ENCODE results near the gene ZNF550.

The ZNF550 gene

DNA sequence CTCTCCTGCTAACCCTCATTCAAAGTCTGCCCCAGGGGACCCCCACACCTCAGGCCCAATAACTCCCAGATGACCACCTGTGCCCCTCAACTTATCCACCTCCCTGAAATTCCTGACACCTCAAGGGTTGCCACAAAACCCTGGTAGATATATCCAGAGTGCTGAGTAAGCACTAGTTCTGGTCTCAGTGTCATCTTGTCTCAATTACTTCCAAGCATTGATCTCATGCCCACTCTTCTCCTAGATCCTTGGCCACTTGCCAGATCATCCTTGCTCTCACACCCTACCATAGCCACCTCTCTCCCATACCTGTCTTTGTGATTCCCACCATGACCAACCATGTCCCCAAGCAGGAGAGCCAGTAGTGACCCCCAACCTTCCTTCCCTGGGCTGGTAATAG lies 17.0 kb upstream of the ZNF550 start:
- Histone ChIP-seq H3K4me1 (peaks cover 16% of the 10 kb centered on the region), H4K20me1 (no peaks in the 10 kb centered on the region), H3K27ac (no peak overlapping the region), H3K4me3 (no peak overlapping the region), H3K27me3 (no peaks in the 10 kb centered on the region), H3K36me3 (peaks cover 60% of the 10 kb centered on the region), H3K9ac (no peak overlapping the region), H3K9me3 (peaks cover 59% of the 10 kb centered on the region), H3K4me2 (no peak overlapping the region)
- no peak for TF ChIP-seq Cebpa-rat (IDR thresholded peaks at IDR 0.05)

DNA sequence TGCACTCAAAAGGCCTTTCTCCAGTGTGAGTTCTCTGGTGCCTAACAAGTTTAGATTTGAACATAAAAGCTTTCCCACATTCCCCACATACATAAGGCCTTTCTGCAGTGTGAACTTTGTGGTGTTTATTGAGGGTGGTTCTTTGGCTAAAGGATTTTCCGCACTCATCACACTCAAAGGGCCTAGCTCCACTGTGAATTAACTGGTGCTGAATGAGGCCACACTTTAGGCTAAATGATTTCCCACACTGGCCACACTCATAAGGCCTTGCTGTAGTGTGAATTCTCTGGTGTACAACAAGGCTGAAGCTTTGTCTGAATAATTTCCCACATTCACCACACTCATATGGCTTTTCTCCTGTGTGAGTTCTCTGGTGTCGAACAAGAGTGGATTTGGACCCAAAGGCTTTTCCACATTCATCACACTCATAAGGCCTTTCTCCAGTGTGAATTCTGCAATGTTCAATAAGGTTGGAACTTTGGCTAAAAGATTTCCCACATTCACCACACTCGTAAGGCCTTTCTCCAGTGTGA lies 12.8 kb upstream of the ZNF550 start:
- Histone ChIP-seq H3K4me1 (peaks cover 3% of the 10 kb centered on the region), H3K36me3 (peaks cover 75% of the 10 kb centered on the region), H3K4me2 (no peak overlapping the region), H3K4me3 (peak overlapping the region; percentile 34), H3K27ac (no peak overlapping the region), H3K9ac (no peak overlapping the region), H3K9me3 (peaks cover 99% of the 10 kb centered on the region), H4K20me1 (no peaks in the 10 kb centered on the region), H3K27me3 (no peaks in the 10 kb centered on the region)
- no peak for TF ChIP-seq Cebpa-rat (IDR thresholded peaks at IDR 0.05)

DNA sequence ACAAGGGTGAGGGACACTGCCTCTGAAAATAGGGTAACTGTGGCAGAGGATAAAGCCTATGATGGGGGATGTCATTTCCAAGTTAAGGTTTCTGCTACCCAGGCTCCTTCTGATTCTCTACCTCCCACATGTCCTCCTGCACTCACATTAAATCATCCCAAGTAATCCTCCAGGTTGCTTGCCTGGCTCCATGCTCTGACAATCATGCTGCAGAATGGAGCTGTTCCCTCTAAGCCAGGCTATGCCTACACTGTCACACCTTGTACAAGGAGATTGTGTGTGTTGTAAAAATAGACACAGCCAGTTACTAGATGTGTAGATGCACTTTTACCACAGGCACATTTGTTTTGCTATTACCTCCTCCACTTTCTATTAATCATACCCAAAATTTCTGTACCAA lies 11.0 kb upstream of the ZNF550 start:
- no peaks in the 10 kb centered on the region for H4K20me1 ChIP-seq
- no peak overlapping the region for H3K27ac ChIP-seq
- TF ChIP-seq Cebpa-rat (IDR thresholded peaks at IDR 0.05), result no peak
- H3K27me3 ChIP-seq, result no peaks in the 10 kb centered on the region
- no peak overlapping the region for H3K4me2 ChIP-seq
- no peaks in the 10 kb centered on the region for H3K4me1 ChIP-seq
- peaks cover 100% of the 10 kb centered on the region for H3K9me3 ChIP-seq
- no peak overlapping the region for H3K9ac ChIP-seq
- no peak overlapping the region for H3K4me3 ChIP-seq
- H3K36me3 ChIP-seq, result peaks cover 64% of the 10 kb centered on the region

DNA sequence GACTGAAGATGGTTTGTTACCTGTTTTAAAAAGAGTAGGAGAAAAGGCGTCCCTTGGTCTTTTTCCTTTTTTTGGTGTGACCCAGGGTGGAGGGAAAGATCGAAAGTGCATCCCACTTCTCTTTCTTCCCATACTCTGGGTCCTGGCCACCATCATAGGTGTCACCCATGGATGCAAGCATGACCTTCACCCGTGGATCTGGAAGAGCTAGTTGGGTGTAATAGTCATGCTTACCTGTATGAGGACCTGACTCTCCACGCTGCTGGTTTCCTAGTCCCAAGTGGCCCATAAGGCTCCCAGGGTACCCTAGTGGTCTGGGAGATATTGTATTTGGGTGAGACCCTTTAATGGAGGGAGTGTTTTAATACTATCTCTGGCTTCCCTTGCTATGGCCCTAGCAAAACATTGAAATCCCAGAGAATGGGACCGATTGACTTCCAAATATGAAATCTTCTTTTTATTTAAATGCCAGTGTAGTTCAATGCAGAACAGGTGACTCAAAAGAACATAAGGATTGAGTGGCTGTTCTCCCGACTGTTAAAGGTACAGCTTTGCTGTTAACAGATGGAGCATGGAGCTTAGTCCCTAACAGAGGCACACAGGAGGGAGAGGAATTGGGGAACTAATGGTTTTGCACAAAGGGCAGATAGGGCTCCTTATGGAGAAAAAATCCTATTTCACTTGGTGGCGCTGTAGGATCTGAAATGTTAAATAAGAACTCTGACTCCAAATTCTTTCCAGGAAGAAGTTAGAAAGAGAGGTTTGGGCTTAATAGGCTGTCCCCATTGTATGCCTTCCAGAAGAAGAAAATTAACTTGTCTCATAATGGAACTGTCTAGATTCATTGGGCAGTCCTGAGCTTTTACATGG lies 7.0 kb upstream of the ZNF550 start:
- peak overlapping the region; percentile 17; the same call in 1 of the 2 replicates for H3K4me3 ChIP-seq
- H3K36me3 ChIP-seq, result peaks cover 23% of the 10 kb centered on the region
- H3K27me3 ChIP-seq, result no peaks in the 10 kb centered on the region
- no peak for TF ChIP-seq Cebpa-rat (IDR thresholded peaks at IDR 0.05)
- H4K20me1 ChIP-seq, result no peaks in the 10 kb centered on the region
- peaks cover 100% of the 10 kb centered on the region for H3K9me3 ChIP-seq
- H3K4me2 ChIP-seq, result no peak overlapping the region
- no peak overlapping the region for H3K27ac ChIP-seq
- no peaks in the 10 kb centered on the region for H3K4me1 ChIP-seq
- H3K9ac ChIP-seq, result no peak overlapping the region

DNA sequence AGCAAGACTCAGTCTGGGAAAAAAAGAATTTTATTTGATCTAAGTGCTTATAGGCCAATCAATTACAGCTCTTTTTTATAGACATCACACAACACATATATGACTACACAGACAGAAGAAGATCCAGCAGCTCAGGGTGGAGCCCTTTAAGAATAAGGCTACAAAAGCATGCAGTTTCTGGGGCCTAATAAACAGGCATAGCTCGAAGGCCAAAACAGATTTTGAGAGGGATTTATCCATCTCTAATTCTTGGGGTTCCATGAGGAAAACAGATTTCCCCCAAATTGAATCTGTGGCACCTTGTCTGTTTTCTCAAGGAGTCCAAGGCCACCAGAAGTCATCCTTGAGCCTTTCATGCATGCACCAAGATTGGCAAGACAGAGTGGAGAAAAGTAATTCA lies 3.9 kb upstream of the ZNF550 start:
- Histone ChIP-seq H3K4me1 (peaks cover 9% of the 10 kb centered on the region), H3K9ac (no peak overlapping the region), H4K20me1 (peaks cover 5% of the 10 kb centered on the region; the same call in 1 of the 2 replicates), H3K4me3 (no peak overlapping the region), H3K27ac (no peak overlapping the region), H3K36me3 (peaks cover 6% of the 10 kb centered on the region; the same call in 1 of the 2 replicates), H3K27me3 (no peaks in the 10 kb centered on the region), H3K9me3 (peaks cover 86% of the 10 kb centered on the region), H3K4me2 (no peak overlapping the region)
- no peak for TF ChIP-seq Cebpa-rat (IDR thresholded peaks at IDR 0.05)

- Histone ChIP-seq H3K9ac (peak overlapping the region; percentile 94), H3K9me3 (peaks cover 66% of the 10 kb centered on the region), H4K20me1 (peaks cover 21% of the 10 kb centered on the region; the same call in 1 of the 2 replicates), H3K4me2 (peak overlapping the region; percentile 89), H3K4me1 (peaks cover 20% of the 10 kb centered on the region), H3K27ac (peak overlapping the region; percentile 15; the same call in 1 of the 2 replicates), H3K4me3 (peak overlapping the region; percentile 99), H3K27me3 (no peaks in the 10 kb centered on the region), H3K36me3 (peaks cover 29% of the 10 kb centered on the region)
- no peak for TF ChIP-seq Cebpa-rat (IDR thresholded peaks at IDR 0.05)
These were observed 407 bp upstream of the ZNF550 start for GRCh38 chr19:57560049-57560491.

DNA sequence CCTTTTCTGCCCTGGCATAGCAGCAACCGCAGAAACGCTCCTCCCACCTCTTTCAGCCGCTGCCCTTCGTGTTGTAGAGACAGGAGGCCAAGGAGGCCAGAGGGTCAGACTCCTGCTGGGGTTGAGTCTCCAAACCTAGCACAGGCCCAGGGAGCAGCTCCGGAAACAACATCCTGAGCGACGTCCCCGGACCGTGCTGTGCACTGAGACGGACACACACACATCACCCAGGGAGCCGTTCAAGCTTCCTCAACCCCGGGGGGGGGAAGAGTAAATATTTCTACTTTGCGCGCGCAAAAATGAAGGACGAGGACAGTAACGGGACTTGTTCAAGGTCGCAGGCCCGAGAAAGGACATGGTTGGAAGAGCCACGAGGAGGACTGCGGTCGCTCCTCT lies 657 bp downstream of the ZNF550 start:
- Histone ChIP-seq H3K4me2 (peak overlapping the region; percentile 89), H4K20me1 (peaks cover 21% of the 10 kb centered on the region; the same call in 1 of the 2 replicates), H3K4me3 (peak overlapping the region; percentile 99), H3K36me3 (peaks cover 40% of the 10 kb centered on the region), H3K27ac (peak overlapping the region; percentile 89), H3K4me1 (peaks cover 20% of the 10 kb centered on the region), H3K9ac (peak overlapping the region; percentile 94), H3K27me3 (no peaks in the 10 kb centered on the region), H3K9me3 (peaks cover 61% of the 10 kb centered on the region)
- no peak for TF ChIP-seq Cebpa-rat (IDR thresholded peaks at IDR 0.05)

DNA sequence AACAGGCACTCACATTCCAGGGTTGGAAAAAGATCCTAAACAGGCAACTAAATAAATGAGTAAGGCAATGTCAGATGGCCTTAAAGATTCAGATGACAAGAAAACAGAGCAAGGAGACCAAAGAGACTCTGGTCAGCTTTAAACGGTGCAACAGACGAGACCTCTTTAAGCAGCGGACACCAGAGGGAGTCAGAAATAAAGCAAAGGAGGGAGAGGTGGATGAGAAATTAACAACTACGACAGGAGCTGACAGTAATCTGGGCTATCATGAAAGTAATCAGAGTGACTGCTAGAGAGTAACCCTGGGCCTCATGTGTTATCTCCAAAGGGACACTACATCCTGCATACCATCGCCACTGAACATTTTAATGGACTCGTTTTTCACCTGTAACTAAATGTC lies 1.1 kb downstream of the ZNF550 start:
- peak overlapping the region; percentile 99 for H3K4me3 ChIP-seq
- H3K9ac ChIP-seq, result peak overlapping the region; percentile 94
- peaks cover 61% of the 10 kb centered on the region for H3K9me3 ChIP-seq

DNA sequence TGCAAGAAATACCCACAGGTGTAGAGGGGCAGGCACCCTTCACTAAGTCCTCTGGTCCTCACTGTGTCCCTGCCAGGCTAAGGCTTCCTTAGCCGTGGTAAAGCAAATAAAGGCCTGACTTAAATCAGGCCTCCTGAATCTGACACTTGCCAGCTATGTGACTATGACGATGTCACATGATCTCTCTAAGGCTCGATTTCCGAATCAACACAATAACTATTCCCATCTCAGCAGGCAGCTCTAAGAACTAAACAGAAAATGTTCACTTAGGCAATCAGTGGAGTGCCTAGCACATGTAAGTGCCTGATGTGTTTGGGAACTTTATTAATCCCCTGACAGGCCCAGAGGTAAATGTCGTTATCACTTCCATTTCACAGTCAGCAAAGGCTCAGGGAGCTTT lies 2.0 kb downstream of the ZNF550 start:
- Histone ChIP-seq H3K4me2 (peak overlapping the region; percentile 89; the same call in 1 of the 2 replicates), H3K9ac (peak overlapping the region; percentile 94), H3K27ac (no peak overlapping the region), H3K27me3 (no peaks in the 10 kb centered on the region), H3K4me3 (no peak overlapping the region), H3K9me3 (peaks cover 61% of the 10 kb centered on the region), H4K20me1 (peaks cover 21% of the 10 kb centered on the region; the same call in 1 of the 2 replicates), H3K4me1 (peaks cover 20% of the 10 kb centered on the region), H3K36me3 (peaks cover 53% of the 10 kb centered on the region)
- no peak for TF ChIP-seq Cebpa-rat (IDR thresholded peaks at IDR 0.05)

More for the DNA sequence above, 1.1 kb downstream of the ZNF550 start:
- H3K36me3 ChIP-seq, result peaks cover 45% of the 10 kb centered on the region
- no peaks in the 10 kb centered on the region for H3K27me3 ChIP-seq
- peak overlapping the region; percentile 89; the same call in 1 of the 2 replicates for H3K27ac ChIP-seq
- no peak for TF ChIP-seq Cebpa-rat (IDR thresholded peaks at IDR 0.05)
- peak overlapping the region; percentile 89 for H3K4me2 ChIP-seq
- H3K4me1 ChIP-seq, result peaks cover 20% of the 10 kb centered on the region
- H4K20me1 ChIP-seq, result peaks cover 21% of the 10 kb centered on the region; the same call in 1 of the 2 replicates

GRCh38 chr19:57552432-57552831 lies 7.2 kb downstream of the ZNF550 start:
- H3K4me2 ChIP-seq, result no peak overlapping the region
- no peak overlapping the region for H3K27ac ChIP-seq
- H3K9ac ChIP-seq, result no peak overlapping the region
- no peak for TF ChIP-seq Cebpa-rat (IDR thresholded peaks at IDR 0.05)
- H3K9me3 ChIP-seq, result peaks cover 67% of the 10 kb centered on the region
- peaks cover 6% of the 10 kb centered on the region; the same call in 1 of the 2 replicates for H4K20me1 ChIP-seq
- peaks cover 99% of the 10 kb centered on the region for H3K36me3 ChIP-seq
- H3K4me1 ChIP-seq, result no peaks in the 10 kb centered on the region
- H3K4me3 ChIP-seq, result no peak overlapping the region
- no peaks in the 10 kb centered on the region for H3K27me3 ChIP-seq

Measured in BLaER1 (cell line).